Calu3 (cell line): ENCODE data around the gene EWSR1. TPM values are rescaled to one million over a fixed set of nuclear protein-coding genes. Genes with fewer than 3 reads are reported as not detected.
"Not testable (repeated sequence)": the region's sequence is repeated elsewhere in the genome, so short reads cannot be mapped to it uniquely, and the experiment has no call there.

ENCODE experiments used
- BruUV-seq: library from RNA; stranded (reverse); fragments of 400-500 nt; replicated peaks from 2 replicates; lab custom pipeline; 2021; lab: Mats Ljungman, UMichigan
- CTCF ChIA-PET: fragments of 300-600 bp; sonication (Branson Sonifier 250); formaldehyde crosslinking; loops from one replicate; lab custom pipeline; 2022; ENCODE audit warnings: antibody characterized with exemption; lab: Charles Lee
- DNase-seq: peaks from one replicate; pipeline ENCODE4 v3.0.0; 2022
- H3K27ac Mint-ChIP-seq: one replicate; pipeline ENCODE4 v1.8.0; 2022; ENCODE audit warnings: mixed read lengths; ENCODE audit not compliant: unreplicated experiment
- H3K27me3 Mint-ChIP-seq: one replicate; pipeline ENCODE4 v1.8.0; 2022; ENCODE audit warnings: mixed read lengths; ENCODE audit not compliant: unreplicated experiment
- H3K36me3 Mint-ChIP-seq: one replicate; pipeline ENCODE4 v1.8.0; 2022; ENCODE audit warnings: mild to moderate bottlenecking, moderate library complexity, mixed read lengths; ENCODE audit not compliant: insufficient read depth, unreplicated experiment
- H3K4me1 Mint-ChIP-seq: one replicate; pipeline ENCODE4 v1.8.0; 2022; ENCODE audit warnings: mild to moderate bottlenecking, low read depth, mixed read lengths; ENCODE audit not compliant: unreplicated experiment
- H3K4me3 Mint-ChIP-seq: one replicate; pipeline ENCODE4 v1.8.0; 2022; ENCODE audit warnings: mild to moderate bottlenecking, low read depth, moderate library complexity, mixed read lengths; ENCODE audit not compliant: unreplicated experiment
- H3K9me3 Mint-ChIP-seq: one replicate; pipeline ENCODE4 v1.8.0; 2022; ENCODE audit warnings: low read depth, mixed read lengths; ENCODE audit not compliant: unreplicated experiment
- CTCF ChIP-seq: fragments of 200-600 bp; IDR thresholded peaks from one replicate; pipeline ENCODE4 v1.8.0; 2022; ENCODE audit warnings: antibody characterized with exemption; ENCODE audit not compliant: unreplicated experiment
- intact Hi-C: fragments of 100-400 bp; cut with micrococcal nuclease; formaldehyde crosslinking; loops from one replicate; pipeline ENCODE4 v1.10.0; 2022; ENCODE audit not compliant: unreplicated experiment
- total RNA-seq: library from RNA; stranded (reverse); gene quantifications from 2 replicates; pipeline ENCODE4 v1.2.3, GENCODE V29; 2022

EWSR1 gene
- total RNA-seq, 1 experiment from 2014 or later, result 374 TPM

GRCh38 chr22:29342577-29343312 lies 74.7 kb downstream of the EWSR1 start:
- DNase-seq, result no peak
- no TSS peak for BruUV-seq
- no peaks in the 10 kb centered on the region for H3K27me3 Mint-ChIP-seq
- H3K36me3 Mint-ChIP-seq, result peaks cover 40% of the 10 kb centered on the region
- H3K9me3 Mint-ChIP-seq, result no peaks in the 10 kb centered on the region
- H3K27ac Mint-ChIP-seq, result no peak overlapping the region
- no peak overlapping the region for H3K4me3 Mint-ChIP-seq
- TF ChIP-seq CTCF, result no peak
- intact Hi-C loops, result no loop called here
- no peaks in the 10 kb centered on the region for H3K4me1 Mint-ChIP-seq
- CTCF ChIA-PET, result interaction anchor here (0.5 to 0.6 kb wide), 2 partner anchors 327 to 899 kb away, joined by 3 to 5 read pairs; no protein-coding TSS in a partner anchor

GRCh38 chr22:29343313-29343805 lies 75.3 kb downstream of the EWSR1 start:
- CTCF ChIA-PET, result interaction anchor here (0.5 kb wide), 1 partner anchor 328 kb away, joined by 5 read pairs; no protein-coding TSS in a partner anchor
- intact Hi-C loops, result no loop called here
- H3K36me3 Mint-ChIP-seq, result peaks cover 35% of the 10 kb centered on the region
- no peak for TF ChIP-seq CTCF
- DNase-seq, result no peak
- no peak overlapping the region for H3K27ac Mint-ChIP-seq
- H3K9me3 Mint-ChIP-seq, result no peaks in the 10 kb centered on the region
- no TSS peak for BruUV-seq
- no peak overlapping the region for H3K4me3 Mint-ChIP-seq
- H3K4me1 Mint-ChIP-seq, result no peaks in the 10 kb centered on the region
- no peaks in the 10 kb centered on the region for H3K27me3 Mint-ChIP-seq

GRCh38 chr22:29344137-29344536 lies 76.1 kb downstream of the EWSR1 start:
- BruUV-seq, result no TSS peak
- H3K4me1 Mint-ChIP-seq, result no peaks in the 10 kb centered on the region
- H3K9me3 Mint-ChIP-seq, result no peaks in the 10 kb centered on the region
- peaks cover 28% of the 10 kb centered on the region for H3K36me3 Mint-ChIP-seq
- DNase-seq, result peak; percentile 38
- no peaks in the 10 kb centered on the region for H3K27me3 Mint-ChIP-seq
- H3K4me3 Mint-ChIP-seq, result no peak overlapping the region
- CTCF ChIA-PET, result no interaction called here
- no peak overlapping the region for H3K27ac Mint-ChIP-seq
- intact Hi-C loops, result no loop called here
- no peak for TF ChIP-seq CTCF

- H3K27me3 Mint-ChIP-seq, BruUV-seq, H3K4me3 Mint-ChIP-seq, intact Hi-C loops, H3K27ac Mint-ChIP-seq, H3K4me1 Mint-ChIP-seq, H3K9me3 Mint-ChIP-seq, DNase-seq: not testable (repeated sequence)
- CTCF ChIA-PET, result interaction anchor here (0.6 kb wide), 1 partner anchor 964 kb away, joined by 3 read pairs; no protein-coding TSS in a partner anchor
- H3K36me3 Mint-ChIP-seq, result peaks cover 35% of the 10 kb centered on the region
Measured at GRCh38 chr22:29344889-29345288, 76.8 kb downstream of the EWSR1 start.
